ENCODE results near the gene PLA2G4B. TPM values are rescaled to one million over a fixed set of nuclear protein-coding genes. Genes with fewer than 3 reads are reported as not detected.

The PLA2G4B gene
- total and polyA plus RNA-seq, 2 of the 8 experiments (the other 6 are each of a cell fraction or from before 2014, with no cell fraction given) = 4.2 to 9.2 TPM

DNA sequence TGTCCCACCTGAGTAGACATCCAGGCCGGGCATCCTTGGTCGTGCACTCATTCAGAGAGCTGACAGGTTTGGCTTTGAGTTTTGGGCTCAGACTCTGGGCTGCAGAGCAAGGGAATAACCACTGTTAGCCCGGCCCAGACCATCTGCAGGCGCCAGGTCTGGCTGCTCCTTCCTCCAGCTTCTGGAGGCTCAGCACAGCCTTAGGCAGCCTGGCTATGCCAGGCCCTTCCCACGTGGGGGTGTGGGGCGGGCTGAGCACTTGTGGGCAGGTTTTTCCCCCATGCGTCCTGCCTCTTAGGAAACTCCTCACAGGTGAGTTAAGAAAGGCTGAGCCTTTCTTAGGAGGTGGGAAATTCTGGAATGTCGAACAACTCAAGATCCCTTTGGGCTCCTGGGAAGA lies 11.2 kb downstream of the PLA2G4B start (continued):
- TF ChIP-seq, protein P1, sequence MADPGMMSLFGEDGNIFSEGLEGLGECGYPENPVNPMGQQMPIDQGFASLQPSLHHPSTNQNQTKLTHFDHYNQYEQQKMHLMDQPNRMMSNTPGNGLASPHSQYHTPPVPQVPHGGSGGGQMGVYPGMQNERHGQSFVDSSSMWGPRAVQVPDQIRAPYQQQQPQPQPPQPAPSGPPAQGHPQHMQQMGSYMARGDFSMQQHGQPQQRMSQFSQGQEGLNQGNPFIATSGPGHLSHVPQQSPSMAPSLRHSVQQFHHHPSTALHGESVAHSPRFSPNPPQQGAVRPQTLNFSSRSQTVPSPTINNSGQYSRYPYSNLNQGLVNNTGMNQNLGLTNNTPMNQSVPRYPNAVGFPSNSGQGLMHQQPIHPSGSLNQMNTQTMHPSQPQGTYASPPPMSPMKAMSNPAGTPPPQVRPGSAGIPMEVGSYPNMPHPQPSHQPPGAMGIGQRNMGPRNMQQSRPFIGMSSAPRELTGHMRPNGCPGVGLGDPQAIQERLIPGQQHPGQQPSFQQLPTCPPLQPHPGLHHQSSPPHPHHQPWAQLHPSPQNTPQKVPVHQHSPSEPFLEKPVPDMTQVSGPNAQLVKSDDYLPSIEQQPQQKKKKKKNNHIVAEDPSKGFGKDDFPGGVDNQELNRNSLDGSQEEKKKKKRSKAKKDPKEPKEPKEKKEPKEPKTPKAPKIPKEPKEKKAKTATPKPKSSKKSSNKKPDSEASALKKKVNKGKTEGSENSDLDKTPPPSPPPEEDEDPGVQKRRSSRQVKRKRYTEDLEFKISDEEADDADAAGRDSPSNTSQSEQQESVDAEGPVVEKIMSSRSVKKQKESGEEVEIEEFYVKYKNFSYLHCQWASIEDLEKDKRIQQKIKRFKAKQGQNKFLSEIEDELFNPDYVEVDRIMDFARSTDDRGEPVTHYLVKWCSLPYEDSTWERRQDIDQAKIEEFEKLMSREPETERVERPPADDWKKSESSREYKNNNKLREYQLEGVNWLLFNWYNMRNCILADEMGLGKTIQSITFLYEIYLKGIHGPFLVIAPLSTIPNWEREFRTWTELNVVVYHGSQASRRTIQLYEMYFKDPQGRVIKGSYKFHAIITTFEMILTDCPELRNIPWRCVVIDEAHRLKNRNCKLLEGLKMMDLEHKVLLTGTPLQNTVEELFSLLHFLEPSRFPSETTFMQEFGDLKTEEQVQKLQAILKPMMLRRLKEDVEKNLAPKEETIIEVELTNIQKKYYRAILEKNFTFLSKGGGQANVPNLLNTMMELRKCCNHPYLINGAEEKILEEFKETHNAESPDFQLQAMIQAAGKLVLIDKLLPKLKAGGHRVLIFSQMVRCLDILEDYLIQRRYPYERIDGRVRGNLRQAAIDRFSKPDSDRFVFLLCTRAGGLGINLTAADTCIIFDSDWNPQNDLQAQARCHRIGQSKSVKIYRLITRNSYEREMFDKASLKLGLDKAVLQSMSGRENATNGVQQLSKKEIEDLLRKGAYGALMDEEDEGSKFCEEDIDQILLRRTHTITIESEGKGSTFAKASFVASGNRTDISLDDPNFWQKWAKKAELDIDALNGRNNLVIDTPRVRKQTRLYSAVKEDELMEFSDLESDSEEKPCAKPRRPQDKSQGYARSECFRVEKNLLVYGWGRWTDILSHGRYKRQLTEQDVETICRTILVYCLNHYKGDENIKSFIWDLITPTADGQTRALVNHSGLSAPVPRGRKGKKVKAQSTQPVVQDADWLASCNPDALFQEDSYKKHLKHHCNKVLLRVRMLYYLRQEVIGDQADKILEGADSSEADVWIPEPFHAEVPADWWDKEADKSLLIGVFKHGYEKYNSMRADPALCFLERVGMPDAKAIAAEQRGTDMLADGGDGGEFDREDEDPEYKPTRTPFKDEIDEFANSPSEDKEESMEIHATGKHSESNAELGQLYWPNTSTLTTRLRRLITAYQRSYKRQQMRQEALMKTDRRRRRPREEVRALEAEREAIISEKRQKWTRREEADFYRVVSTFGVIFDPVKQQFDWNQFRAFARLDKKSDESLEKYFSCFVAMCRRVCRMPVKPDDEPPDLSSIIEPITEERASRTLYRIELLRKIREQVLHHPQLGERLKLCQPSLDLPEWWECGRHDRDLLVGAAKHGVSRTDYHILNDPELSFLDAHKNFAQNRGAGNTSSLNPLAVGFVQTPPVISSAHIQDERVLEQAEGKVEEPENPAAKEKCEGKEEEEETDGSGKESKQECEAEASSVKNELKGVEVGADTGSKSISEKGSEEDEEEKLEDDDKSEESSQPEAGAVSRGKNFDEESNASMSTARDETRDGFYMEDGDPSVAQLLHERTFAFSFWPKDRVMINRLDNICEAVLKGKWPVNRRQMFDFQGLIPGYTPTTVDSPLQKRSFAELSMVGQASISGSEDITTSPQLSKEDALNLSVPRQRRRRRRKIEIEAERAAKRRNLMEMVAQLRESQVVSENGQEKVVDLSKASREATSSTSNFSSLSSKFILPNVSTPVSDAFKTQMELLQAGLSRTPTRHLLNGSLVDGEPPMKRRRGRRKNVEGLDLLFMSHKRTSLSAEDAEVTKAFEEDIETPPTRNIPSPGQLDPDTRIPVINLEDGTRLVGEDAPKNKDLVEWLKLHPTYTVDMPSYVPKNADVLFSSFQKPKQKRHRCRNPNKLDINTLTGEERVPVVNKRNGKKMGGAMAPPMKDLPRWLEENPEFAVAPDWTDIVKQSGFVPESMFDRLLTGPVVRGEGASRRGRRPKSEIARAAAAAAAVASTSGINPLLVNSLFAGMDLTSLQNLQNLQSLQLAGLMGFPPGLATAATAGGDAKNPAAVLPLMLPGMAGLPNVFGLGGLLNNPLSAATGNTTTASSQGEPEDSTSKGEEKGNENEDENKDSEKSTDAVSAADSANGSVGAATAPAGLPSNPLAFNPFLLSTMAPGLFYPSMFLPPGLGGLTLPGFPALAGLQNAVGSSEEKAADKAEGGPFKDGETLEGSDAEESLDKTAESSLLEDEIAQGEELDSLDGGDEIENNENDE (IDR thresholded peaks at IDR 0.05; ENCODE audit: insufficient replicate concordance, low read length) = no peak
- no peak for TF ChIP-seq CBX5 (IDR thresholded peaks at IDR 0.05; ENCODE audit: low read depth, low read length)
- no peak for TF ChIP-seq TAF7 (optimal IDR thresholded peaks at IDR 0.05; ENCODE audit: borderline replicate concordance, low read depth, low read length)
- TF ChIP-seq CTBP2 (IDR thresholded peaks at IDR 0.05; ENCODE audit: borderline replicate concordance, insufficient read depth, insufficient read length, low read length) = no peak
- no peak for TF ChIP-seq SIRT6 (IDR thresholded peaks at IDR 0.05; ENCODE audit: low read length)
- TF ChIP-seq POLR2AphosphoS5 (IDR thresholded peaks at IDR 0.05; ENCODE audit: low read depth, low read length) = no peak
- TF ChIP-seq, protein P2, sequence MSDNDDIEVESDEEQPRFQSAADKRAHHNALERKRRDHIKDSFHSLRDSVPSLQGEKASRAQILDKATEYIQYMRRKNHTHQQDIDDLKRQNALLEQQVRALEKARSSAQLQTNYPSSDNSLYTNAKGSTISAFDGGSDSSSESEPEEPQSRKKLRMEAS (IDR thresholded peaks at IDR 0.05) = no peak
- TF ChIP-seq, protein P3, sequence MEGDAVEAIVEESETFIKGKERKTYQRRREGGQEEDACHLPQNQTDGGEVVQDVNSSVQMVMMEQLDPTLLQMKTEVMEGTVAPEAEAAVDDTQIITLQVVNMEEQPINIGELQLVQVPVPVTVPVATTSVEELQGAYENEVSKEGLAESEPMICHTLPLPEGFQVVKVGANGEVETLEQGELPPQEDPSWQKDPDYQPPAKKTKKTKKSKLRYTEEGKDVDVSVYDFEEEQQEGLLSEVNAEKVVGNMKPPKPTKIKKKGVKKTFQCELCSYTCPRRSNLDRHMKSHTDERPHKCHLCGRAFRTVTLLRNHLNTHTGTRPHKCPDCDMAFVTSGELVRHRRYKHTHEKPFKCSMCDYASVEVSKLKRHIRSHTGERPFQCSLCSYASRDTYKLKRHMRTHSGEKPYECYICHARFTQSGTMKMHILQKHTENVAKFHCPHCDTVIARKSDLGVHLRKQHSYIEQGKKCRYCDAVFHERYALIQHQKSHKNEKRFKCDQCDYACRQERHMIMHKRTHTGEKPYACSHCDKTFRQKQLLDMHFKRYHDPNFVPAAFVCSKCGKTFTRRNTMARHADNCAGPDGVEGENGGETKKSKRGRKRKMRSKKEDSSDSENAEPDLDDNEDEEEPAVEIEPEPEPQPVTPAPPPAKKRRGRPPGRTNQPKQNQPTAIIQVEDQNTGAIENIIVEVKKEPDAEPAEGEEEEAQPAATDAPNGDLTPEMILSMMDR (IDR thresholded peaks at IDR 0.05; ENCODE audit: control extremely low read depth in 1 of 3, insufficient read depth in 1 of 3, low read depth in 1 of 3, low read length in 3 of 3) = no peak
- TF ChIP-seq PHF8 (conservative IDR thresholded peaks at IDR 0.05; ENCODE audit: low read depth, low read length) = no peak
